ENCODE data around the gene HIPK1.
"Not testable (repeated sequence)": the region's sequence is repeated elsewhere in the genome, so short reads cannot be mapped to it uniquely, and the experiment has no call there.

Gene HIPK1

GRCh38 chr1:113990530-113990929, 61.4 kb downstream of the HIPK1 start:
- no peak for DNase-seq
- TF ChIP-seq POLR2A (IDR thresholded peaks at IDR 0.05; ENCODE audit: low read length) = no peak
- no peak for TF ChIP-seq GATA1 (IDR thresholded peaks at IDR 0.05; ENCODE audit: low read depth, low read length)

- DNase-seq = no peak
- TF ChIP-seq POLR2A (IDR thresholded peaks at IDR 0.05; ENCODE audit: low read length) = no peak
- no peak for TF ChIP-seq GATA1 (IDR thresholded peaks at IDR 0.05; ENCODE audit: low read depth, low read length)
Measured at GRCh38 chr1:113990961-113991360, 61.8 kb downstream of the HIPK1 start.

- no peak for DNase-seq
- TF ChIP-seq GATA1 (IDR thresholded peaks at IDR 0.05; ENCODE audit: low read depth, low read length) = no peak
- no peak for TF ChIP-seq POLR2A (IDR thresholded peaks at IDR 0.05; ENCODE audit: low read length)
Measured at GRCh38 chr1:113991467-113991997, 62.4 kb downstream of the HIPK1 start.

- TF ChIP-seq GATA1 (IDR thresholded peaks at IDR 0.05; ENCODE audit: low read depth, low read length) (no peak), POLR2A (IDR thresholded peaks at IDR 0.05; ENCODE audit: low read length) (no peak)
- DNase-seq = no peak
Measured at GRCh38 chr1:113993072-113993471, 63.9 kb downstream of the HIPK1 start.

- DNase-seq = no peak
- TF ChIP-seq GATA1 (IDR thresholded peaks at IDR 0.05; ENCODE audit: low read depth, low read length) = no peak
- TF ChIP-seq POLR2A (IDR thresholded peaks at IDR 0.05; ENCODE audit: low read length) = no peak
Measured at GRCh38 chr1:113993766-113994165, 64.6 kb downstream of the HIPK1 start.

GRCh38 chr1:113995382-113995781, 66.3 kb downstream of the HIPK1 start:
- DNase-seq = no peak
- TF ChIP-seq GATA1 (IDR thresholded peaks at IDR 0.05; ENCODE audit: low read depth, low read length) (no peak), POLR2A (IDR thresholded peaks at IDR 0.05; ENCODE audit: low read length) (no peak)

- no peak for DNase-seq
- no peak for TF ChIP-seq POLR2A (IDR thresholded peaks at IDR 0.05; ENCODE audit: low read length)
- TF ChIP-seq GATA1 (IDR thresholded peaks at IDR 0.05; ENCODE audit: low read depth, low read length) = no peak
Measured at GRCh38 chr1:113998361-113998760, 69.2 kb downstream of the HIPK1 start.

- no peak for DNase-seq
- TF ChIP-seq GATA1 (IDR thresholded peaks at IDR 0.05; ENCODE audit: low read depth, low read length) (no peak), POLR2A (IDR thresholded peaks at IDR 0.05; ENCODE audit: low read length) (no peak)
Measured at GRCh38 chr1:113999233-113999632, 70.1 kb downstream of the HIPK1 start.

- no peak for DNase-seq
- no peak for TF ChIP-seq POLR2A (IDR thresholded peaks at IDR 0.05; ENCODE audit: low read length)
- no peak for TF ChIP-seq GATA1 (IDR thresholded peaks at IDR 0.05; ENCODE audit: low read depth, low read length)
Measured at GRCh38 chr1:113999799-114000198, 70.7 kb downstream of the HIPK1 start.

- DNase-seq = no peak
- TF ChIP-seq POLR2A (IDR thresholded peaks at IDR 0.05; ENCODE audit: low read length) = no peak
- TF ChIP-seq GATA1 (IDR thresholded peaks at IDR 0.05; ENCODE audit: low read depth, low read length) = no peak
Measured at GRCh38 chr1:114000406-114000805, 71.3 kb downstream of the HIPK1 start.

GRCh38 chr1:114002492-114003239, 73.5 kb downstream of the HIPK1 start:
- TF ChIP-seq POLR2A (IDR thresholded peaks at IDR 0.05; ENCODE audit: low read length) (no peak), GATA1 (IDR thresholded peaks at IDR 0.05; ENCODE audit: low read depth, low read length) (no peak)
- DNase-seq = no peak

- TF ChIP-seq POLR2A (IDR thresholded peaks at IDR 0.05; ENCODE audit: low read length) (no peak), GATA1 (IDR thresholded peaks at IDR 0.05; ENCODE audit: low read depth, low read length) (no peak)
Measured at GRCh38 chr1:114003431-114003830, 74.3 kb downstream of the HIPK1 start.

GRCh38 chr1:114006825-114007224, 77.7 kb downstream of the HIPK1 start:
- not testable (repeated sequence) for DNase-seq

More at GRCh38 chr1:114003431-114003830, 74.3 kb downstream of the HIPK1 start:
- DNase-seq = no peak

GRCh38 chr1:114008480-114008941, 79.4 kb downstream of the HIPK1 start:
- no peak for TF ChIP-seq GATA1 (IDR thresholded peaks at IDR 0.05; ENCODE audit: low read depth, low read length)
- TF ChIP-seq POLR2A (IDR thresholded peaks at IDR 0.05; ENCODE audit: low read length) = no peak
- DNase-seq = no peak

- no peak for DNase-seq
- TF ChIP-seq GATA1 (IDR thresholded peaks at IDR 0.05; ENCODE audit: low read depth, low read length) (no peak), POLR2A (IDR thresholded peaks at IDR 0.05; ENCODE audit: low read length) (no peak)
Measured at GRCh38 chr1:114008993-114009392, 79.9 kb downstream of the HIPK1 start.
